HEK293 (cell line): Measurements from ENCODE around the gene OTUB1.

Experiments
- CTCF ChIA-PET: fragments of 350-600 bp; formaldehyde crosslinking; extraction: SDS; loops from one replicate; lab custom pipeline; 2021; ENCODE audit warnings: antibody characterized with exemption; lab: Yijun Ruan, JAX
- POLR2A ChIA-PET: fragments of 300-600 bp; formaldehyde crosslinking; extraction: SDS; loops from one replicate; lab custom pipeline; 2020; ENCODE audit warnings: antibody characterized with exemption, inconsistent platforms; lab: Yijun Ruan, JAX
- H3K27ac ChIP-seq: fragments of 200-500 bp; sonication (Bioruptor generic); 2 replicates; pipeline ENCODE4 v1.5.1; 2014; ENCODE audit warnings: low read depth, low read length, control low read depth, inconsistent platforms; ENCODE audit errors: extremely low read depth
- H3K36me3 ChIP-seq, 2 experiments: fragments of 200-500 bp in 1 of 2; sonication (Bioruptor generic) in 1 of 2; 1 replicate in 1 of 2; 2 replicates in 1 of 2; pipeline ENCODE4 v1.5.1; 2014 to 2017; ENCODE audit warnings: inconsistent platforms in 2 of 2, low read length in 2 of 2; ENCODE audit not compliant: control insufficient read depth in 2 of 2, insufficient read depth in 1 of 2
- H3K4me1 ChIP-seq: fragments of 200-500 bp; sonication (Bioruptor generic); 2 replicates; pipeline ENCODE4 v1.5.1; 2014; ENCODE audit warnings: mild to moderate bottlenecking, low read length, inconsistent platforms; ENCODE audit not compliant: control insufficient read depth, insufficient read depth
- H3K4me3 ChIP-seq: 2 replicates; pipeline ENCODE4 v1.5.1; 2011; ENCODE audit warnings: low read depth, mild to moderate bottlenecking, control low read depth, low read length, moderate library complexity
- H3K9me3 ChIP-seq: fragments of 200-500 bp; sonication (Bioruptor generic); 2 replicates; pipeline ENCODE4 v1.5.1; 2014; ENCODE audit warnings: low read depth, low read length, inconsistent platforms; ENCODE audit not compliant: control insufficient read depth, insufficient read depth
- BCL11A ChIP-seq: fragments of 450-650 bp; formaldehyde crosslinking; IDR thresholded peaks from 2 replicates; pipeline ENCODE4 v1.5.1; 2016; ENCODE audit warnings: low read depth, missing biosample characterization, missing genetic modification characterization
- GLIS1 ChIP-seq: fragments of 450-650 bp; formaldehyde crosslinking; IDR thresholded peaks from 2 replicates; pipeline ENCODE4 v1.5.1; 2016; ENCODE audit warnings: missing biosample characterization, missing genetic modification characterization
- GLIS2 ChIP-seq: fragments of 450-650 bp; formaldehyde crosslinking; IDR thresholded peaks from 2 replicates; pipeline ENCODE4 v1.5.1; 2016; ENCODE audit warnings: missing biosample characterization, missing genetic modification characterization
- ZBTB7A ChIP-seq: fragments of 450-650 bp; formaldehyde crosslinking; IDR thresholded peaks from 2 replicates; pipeline ENCODE4 v1.5.1; 2016; ENCODE audit warnings: low read depth, missing biosample characterization, missing genetic modification characterization
- ZEB2 ChIP-seq: fragments of 450-650 bp; formaldehyde crosslinking; IDR thresholded peaks from 2 replicates; pipeline ENCODE4 v1.5.1; 2016; ENCODE audit warnings: missing biosample characterization, missing genetic modification characterization
- ZIC2 ChIP-seq: fragments of 450-650 bp; formaldehyde crosslinking; IDR thresholded peaks from 2 replicates; pipeline ENCODE4 v1.5.1; 2016; ENCODE audit warnings: missing biosample characterization, missing genetic modification characterization
- ZNF157 ChIP-seq: fragments of 450-650 bp; formaldehyde crosslinking; IDR thresholded peaks from 2 replicates; pipeline ENCODE4 v1.5.1; 2016; ENCODE audit warnings: missing biosample characterization, missing genetic modification characterization
- ZNF341 ChIP-seq: fragments of 450-650 bp; formaldehyde crosslinking; IDR thresholded peaks from 2 replicates; pipeline ENCODE4; 2016; ENCODE audit warnings: low read depth, missing biosample characterization, missing genetic modification characterization
- ZNF433 ChIP-seq: fragments of 450-650 bp; formaldehyde crosslinking; IDR thresholded peaks from 2 replicates; pipeline ENCODE4 v1.5.1; 2016; ENCODE audit warnings: missing biosample characterization, missing genetic modification characterization, low read depth
- ZNF530 ChIP-seq: fragments of 450-650 bp; formaldehyde crosslinking; IDR thresholded peaks from 2 replicates; pipeline ENCODE4 v1.5.1; 2016; ENCODE audit warnings: low read depth, missing biosample characterization, missing genetic modification characterization
- ZNF621 ChIP-seq: fragments of 450-650 bp; formaldehyde crosslinking; IDR thresholded peaks from 2 replicates; pipeline ENCODE4 v1.5.1; 2017; ENCODE audit warnings: missing biosample characterization, missing genetic modification characterization
- ZNF654 ChIP-seq: fragments of 450-650 bp; formaldehyde crosslinking; IDR thresholded peaks from 2 replicates; pipeline ENCODE4 v1.5.1; 2016; ENCODE audit warnings: low read depth, missing biosample characterization, missing genetic modification characterization
- TF ChIP-seq, protein P1 (sequence below): fragments of 450-650 bp; formaldehyde crosslinking; IDR thresholded peaks from 2 replicates; pipeline ENCODE4 v1.5.1; 2016; ENCODE audit warnings: missing biosample characterization, missing genetic modification characterization
- TF ChIP-seq, protein P2 (sequence below): fragments of 450-650 bp; formaldehyde crosslinking; IDR thresholded peaks from 2 replicates; pipeline ENCODE4 v1.5.1; 2017; ENCODE audit warnings: missing biosample characterization, missing genetic modification characterization
- TF ChIP-seq, protein P3 (sequence below): fragments of 450-650 bp; formaldehyde crosslinking; IDR thresholded peaks from 2 replicates; pipeline ENCODE4 v1.5.1; 2016; ENCODE audit warnings: missing biosample characterization, missing genetic modification characterization
- TF ChIP-seq, protein P4 (sequence below): fragments of 450-650 bp; IDR thresholded peaks from 2 replicates; pipeline ENCODE4 v1.5.1; 2018; ENCODE audit warnings: missing biosample characterization, missing genetic modification characterization

The OTUB1 gene

DNA sequence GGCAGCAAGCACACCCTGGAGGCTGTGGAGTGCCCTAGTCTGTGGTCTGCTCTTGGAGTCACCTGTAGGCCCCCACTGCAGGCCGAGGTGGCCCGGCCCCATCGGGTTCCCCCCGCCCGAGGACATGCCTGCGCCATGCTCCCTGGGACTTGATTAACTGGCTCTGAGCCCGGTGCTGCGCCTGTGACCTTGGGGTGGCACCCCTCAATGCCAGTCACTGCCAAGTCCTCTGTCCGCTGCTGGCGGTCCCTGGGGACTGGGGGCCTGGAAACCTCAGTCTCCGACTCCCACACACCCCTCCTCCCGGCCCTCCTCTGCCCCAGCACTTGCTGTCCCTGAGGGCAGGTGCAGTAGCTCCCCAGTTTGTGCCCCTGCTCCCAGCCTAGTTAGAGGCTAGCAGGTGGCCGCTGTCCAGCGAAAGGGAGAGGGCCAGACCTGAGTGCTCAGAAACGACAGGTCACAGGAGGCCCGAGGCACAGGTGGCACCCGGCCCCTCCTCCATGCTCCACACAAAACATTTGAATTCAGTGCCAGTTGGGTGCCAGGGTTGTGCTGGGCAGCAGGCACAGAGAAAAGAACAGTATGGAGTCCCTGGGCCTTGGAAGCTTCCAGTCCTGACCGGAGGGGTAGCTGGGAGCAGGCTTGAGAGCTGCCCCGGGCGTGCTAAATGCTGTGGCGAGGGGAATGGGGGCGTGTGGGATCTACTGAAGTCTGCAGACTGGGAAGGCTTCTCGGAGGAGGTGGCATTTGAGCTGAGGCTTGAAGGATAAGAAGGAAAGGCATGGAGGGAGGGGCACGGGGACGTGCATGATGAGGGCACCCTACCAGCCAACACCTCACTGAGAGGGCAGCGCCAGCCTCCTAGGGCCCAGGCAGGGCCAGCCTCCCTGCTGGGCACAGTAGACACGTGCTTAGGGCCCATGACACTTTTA lies 33.1 kb downstream of the OTUB1 start:
- H3K4me3 ChIP-seq: no peak overlapping the region
- ChIA-PET POLR2A (interaction anchor here (1.1 kb wide), 1 partner anchor 13 kb away, joined by 3 read pairs; no protein-coding TSS in a partner anchor), CTCF (interaction anchor here (0.8 kb wide), 1 partner anchor 16 kb away, joined by 4 read pairs; no protein-coding TSS in a partner anchor)
- H3K27ac ChIP-seq: no peak overlapping the region
- TF ChIP-seq ZNF621 (no peak), GLIS1 (tag by site-specific recombination) (peak; percentile 53), GLIS2 (peak; percentile 41; the same call in 1 of the 2 replicates)
- TF ChIP-seq, protein P1, sequence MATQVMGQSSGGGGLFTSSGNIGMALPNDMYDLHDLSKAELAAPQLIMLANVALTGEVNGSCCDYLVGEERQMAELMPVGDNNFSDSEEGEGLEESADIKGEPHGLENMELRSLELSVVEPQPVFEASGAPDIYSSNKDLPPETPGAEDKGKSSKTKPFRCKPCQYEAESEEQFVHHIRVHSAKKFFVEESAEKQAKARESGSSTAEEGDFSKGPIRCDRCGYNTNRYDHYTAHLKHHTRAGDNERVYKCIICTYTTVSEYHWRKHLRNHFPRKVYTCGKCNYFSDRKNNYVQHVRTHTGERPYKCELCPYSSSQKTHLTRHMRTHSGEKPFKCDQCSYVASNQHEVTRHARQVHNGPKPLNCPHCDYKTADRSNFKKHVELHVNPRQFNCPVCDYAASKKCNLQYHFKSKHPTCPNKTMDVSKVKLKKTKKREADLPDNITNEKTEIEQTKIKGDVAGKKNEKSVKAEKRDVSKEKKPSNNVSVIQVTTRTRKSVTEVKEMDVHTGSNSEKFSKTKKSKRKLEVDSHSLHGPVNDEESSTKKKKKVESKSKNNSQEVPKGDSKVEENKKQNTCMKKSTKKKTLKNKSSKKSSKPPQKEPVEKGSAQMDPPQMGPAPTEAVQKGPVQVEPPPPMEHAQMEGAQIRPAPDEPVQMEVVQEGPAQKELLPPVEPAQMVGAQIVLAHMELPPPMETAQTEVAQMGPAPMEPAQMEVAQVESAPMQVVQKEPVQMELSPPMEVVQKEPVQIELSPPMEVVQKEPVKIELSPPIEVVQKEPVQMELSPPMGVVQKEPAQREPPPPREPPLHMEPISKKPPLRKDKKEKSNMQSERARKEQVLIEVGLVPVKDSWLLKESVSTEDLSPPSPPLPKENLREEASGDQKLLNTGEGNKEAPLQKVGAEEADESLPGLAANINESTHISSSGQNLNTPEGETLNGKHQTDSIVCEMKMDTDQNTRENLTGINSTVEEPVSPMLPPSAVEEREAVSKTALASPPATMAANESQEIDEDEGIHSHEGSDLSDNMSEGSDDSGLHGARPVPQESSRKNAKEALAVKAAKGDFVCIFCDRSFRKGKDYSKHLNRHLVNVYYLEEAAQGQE (tag by site-specific recombination): peak; percentile 81
- TF ChIP-seq, protein P2, sequence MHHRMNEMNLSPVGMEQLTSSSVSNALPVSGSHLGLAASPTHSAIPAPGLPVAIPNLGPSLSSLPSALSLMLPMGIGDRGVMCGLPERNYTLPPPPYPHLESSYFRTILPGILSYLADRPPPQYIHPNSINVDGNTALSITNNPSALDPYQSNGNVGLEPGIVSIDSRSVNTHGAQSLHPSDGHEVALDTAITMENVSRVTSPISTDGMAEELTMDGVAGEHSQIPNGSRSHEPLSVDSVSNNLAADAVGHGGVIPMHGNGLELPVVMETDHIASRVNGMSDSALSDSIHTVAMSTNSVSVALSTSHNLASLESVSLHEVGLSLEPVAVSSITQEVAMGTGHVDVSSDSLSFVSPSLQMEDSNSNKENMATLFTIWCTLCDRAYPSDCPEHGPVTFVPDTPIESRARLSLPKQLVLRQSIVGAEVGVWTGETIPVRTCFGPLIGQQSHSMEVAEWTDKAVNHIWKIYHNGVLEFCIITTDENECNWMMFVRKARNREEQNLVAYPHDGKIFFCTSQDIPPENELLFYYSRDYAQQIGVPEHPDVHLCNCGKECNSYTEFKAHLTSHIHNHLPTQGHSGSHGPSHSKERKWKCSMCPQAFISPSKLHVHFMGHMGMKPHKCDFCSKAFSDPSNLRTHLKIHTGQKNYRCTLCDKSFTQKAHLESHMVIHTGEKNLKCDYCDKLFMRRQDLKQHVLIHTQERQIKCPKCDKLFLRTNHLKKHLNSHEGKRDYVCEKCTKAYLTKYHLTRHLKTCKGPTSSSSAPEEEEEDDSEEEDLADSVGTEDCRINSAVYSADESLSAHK (tag by site-specific recombination): 0 out of 2 replicates have a peak, but pooled peaks have one; percentile 38
- H3K36me3 ChIP-seq: no peaks in the 10 kb centered on the region
- no peaks in the 10 kb centered on the region for H3K4me1 ChIP-seq
- H3K9me3 ChIP-seq: no peaks in the 10 kb centered on the region

DNA sequence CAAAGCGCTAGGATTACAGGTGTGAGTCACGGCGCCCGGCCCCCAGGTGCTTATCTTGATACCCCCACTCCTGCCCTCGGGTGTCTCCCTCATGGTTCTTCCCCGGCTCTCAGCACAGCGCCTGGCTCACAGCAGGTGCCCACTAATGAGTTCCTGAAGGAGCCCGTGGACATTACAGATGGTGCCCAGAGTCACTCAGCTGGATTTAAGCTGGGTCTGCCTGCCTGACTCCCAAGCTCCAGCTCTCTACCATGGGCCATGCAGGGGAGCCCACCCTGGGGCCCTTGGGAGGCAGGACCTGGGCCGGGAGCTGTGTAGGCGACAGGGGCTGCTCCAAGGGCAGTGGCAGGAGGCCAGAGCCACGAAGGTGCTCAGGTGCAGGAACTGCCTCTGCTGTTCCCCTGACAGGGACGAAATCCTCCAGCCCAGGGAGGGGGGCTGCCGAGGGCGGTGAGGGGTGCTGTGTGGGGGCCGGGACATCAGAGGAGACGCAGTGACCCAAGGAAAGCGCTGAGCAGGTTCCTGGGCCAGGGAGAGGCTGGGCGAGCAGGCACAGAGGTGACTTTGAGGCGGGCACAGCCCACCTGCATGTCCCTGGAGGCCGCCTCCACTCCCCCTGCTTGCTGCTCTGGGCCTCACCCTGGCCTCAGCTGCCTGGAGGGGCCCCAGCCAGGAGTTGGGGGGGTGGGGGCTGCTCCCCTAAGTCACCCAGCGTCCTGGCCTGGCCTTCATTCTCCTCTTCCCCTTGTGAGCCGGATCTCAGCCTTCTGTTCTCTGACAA lies 34.9 kb downstream of the OTUB1 start:
- ChIA-PET POLR2A (interaction anchor here (0.6 kb wide), 1 partner anchor 61 kb away, joined by 3 read pairs; no protein-coding TSS in a partner anchor), CTCF (no interaction called here)
- H3K4me1 ChIP-seq: no peaks in the 10 kb centered on the region
- H3K36me3 ChIP-seq: no peaks in the 10 kb centered on the region
- H3K9me3 ChIP-seq: no peaks in the 10 kb centered on the region
- no peak overlapping the region for H3K27ac ChIP-seq
- TF ChIP-seq ZBTB7A: no peak
- peak; percentile 64 for TF ChIP-seq GLIS1 (tag by site-specific recombination)
- TF ChIP-seq ZNF341 (tag by site-specific recombination): peak; percentile 17; the same call in 1 of the 2 replicates
- peak; percentile 83 for TF ChIP-seq ZIC2 (tag by site-specific recombination)
- TF ChIP-seq GLIS2: peak; percentile 28; the same call in 1 of the 2 replicates
- TF ChIP-seq ZNF157 (tag by site-specific recombination): no peak
- TF ChIP-seq, protein P3, sequence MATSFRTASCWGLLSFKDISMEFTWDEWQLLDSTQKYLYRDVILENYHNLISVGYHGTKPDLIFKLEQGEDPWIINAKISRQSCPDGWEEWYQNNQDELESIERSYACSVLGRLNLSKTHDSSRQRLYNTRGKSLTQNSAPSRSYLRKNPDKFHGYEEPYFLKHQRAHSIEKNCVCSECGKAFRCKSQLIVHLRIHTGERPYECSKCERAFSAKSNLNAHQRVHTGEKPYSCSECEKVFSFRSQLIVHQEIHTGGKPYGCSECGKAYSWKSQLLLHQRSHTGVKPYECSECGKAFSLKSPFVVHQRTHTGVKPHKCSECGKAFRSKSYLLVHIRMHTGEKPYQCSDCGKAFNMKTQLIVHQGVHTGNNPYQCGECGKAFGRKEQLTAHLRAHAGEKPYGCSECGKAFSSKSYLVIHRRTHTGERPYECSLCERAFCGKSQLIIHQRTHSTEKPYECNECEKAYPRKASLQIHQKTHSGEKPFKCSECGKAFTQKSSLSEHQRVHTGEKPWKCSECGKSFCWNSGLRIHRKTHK (tag by site-specific recombination): no peak
- H3K4me3 ChIP-seq: no peak overlapping the region

DNA sequence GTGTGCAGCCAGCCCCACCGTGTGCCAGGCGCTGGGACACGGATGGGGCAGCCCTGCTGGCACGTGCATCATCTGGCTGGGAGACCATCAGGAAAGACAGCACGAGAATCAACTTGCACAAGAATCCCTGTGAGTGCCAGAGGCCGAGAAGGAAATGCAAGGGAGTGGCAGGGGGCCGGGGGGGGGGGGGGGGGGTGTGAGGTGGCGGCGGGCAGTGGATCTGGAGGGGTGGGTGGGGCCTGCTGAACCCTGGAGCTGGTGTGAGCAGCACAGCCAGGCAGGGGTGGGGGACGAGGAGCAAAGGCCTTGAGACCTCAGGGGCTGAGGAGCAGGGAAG lies 35.5 kb downstream of the OTUB1 start:
- H3K4me3 ChIP-seq: no peak overlapping the region
- ChIA-PET POLR2A (no interaction called here), CTCF (no interaction called here)

More for the DNA sequence above, 35.5 kb downstream of the OTUB1 start:
- no peak overlapping the region for H3K27ac ChIP-seq
- no peaks in the 10 kb centered on the region for H3K4me1 ChIP-seq
- no peaks in the 10 kb centered on the region for H3K36me3 ChIP-seq
- no peaks in the 10 kb centered on the region for H3K9me3 ChIP-seq
- no peak for TF ChIP-seq ZNF433 (tag by site-specific recombination)
- TF ChIP-seq ZEB2 (tag by site-specific recombination): no peak
- TF ChIP-seq, protein P3 (tag by site-specific recombination): no peak
- TF ChIP-seq ZNF157 (tag by site-specific recombination): no peak
- no peak for TF ChIP-seq BCL11A
- TF ChIP-seq, protein P4, sequence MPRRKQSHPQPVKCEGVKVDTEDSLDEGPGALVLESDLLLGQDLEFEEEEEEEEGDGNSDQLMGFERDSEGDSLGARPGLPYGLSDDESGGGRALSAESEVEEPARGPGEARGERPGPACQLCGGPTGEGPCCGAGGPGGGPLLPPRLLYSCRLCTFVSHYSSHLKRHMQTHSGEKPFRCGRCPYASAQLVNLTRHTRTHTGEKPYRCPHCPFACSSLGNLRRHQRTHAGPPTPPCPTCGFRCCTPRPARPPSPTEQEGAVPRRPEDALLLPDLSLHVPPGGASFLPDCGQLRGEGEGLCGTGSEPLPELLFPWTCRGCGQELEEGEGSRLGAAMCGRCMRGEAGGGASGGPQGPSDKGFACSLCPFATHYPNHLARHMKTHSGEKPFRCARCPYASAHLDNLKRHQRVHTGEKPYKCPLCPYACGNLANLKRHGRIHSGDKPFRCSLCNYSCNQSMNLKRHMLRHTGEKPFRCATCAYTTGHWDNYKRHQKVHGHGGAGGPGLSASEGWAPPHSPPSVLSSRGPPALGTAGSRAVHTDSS (tag by site-specific recombination): no peak
- no peak for TF ChIP-seq ZNF530 (tag by site-specific recombination)
- TF ChIP-seq ZNF654 (tag by site-specific recombination): no peak
